ENCODE measurements around the gene PLCB1.

DNA sequence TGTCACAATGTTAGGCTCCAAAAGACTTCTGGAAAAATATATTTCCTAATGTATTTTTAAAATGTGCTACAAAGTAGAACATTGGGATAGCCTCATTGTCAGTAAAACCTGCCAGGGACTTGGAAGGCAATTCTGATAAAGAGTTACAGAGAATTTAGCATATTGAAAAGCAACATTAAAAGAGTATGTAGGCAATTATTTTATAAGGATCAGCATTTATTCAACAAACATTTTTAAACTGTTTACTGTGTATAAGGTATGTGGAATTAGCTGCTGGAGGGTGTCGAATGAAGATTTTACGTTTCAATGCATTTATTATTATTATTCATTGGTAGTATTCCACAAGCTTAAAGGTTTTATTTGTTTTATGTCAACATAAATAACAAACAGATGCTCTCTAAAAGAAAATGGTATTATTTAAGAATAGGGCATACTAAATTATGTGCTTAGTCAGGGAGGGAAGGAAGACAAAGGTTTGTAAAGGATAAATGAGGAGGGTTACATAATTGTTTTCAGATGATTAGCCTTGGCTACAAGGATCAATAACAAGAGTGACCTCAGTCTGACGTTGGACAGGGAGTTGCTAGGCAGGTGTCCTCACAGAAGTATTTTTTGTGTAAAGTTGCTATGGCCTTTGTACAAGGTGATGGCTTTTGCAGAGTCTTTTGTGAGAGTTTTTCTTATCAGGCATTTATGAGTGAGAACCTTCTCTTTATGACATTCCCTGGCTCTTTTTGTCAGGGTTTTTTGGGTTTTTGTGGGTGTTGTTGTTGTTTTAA, 623.5 kb downstream of the PLCB1 start:
- TF ChIP-seq, protein P1, sequence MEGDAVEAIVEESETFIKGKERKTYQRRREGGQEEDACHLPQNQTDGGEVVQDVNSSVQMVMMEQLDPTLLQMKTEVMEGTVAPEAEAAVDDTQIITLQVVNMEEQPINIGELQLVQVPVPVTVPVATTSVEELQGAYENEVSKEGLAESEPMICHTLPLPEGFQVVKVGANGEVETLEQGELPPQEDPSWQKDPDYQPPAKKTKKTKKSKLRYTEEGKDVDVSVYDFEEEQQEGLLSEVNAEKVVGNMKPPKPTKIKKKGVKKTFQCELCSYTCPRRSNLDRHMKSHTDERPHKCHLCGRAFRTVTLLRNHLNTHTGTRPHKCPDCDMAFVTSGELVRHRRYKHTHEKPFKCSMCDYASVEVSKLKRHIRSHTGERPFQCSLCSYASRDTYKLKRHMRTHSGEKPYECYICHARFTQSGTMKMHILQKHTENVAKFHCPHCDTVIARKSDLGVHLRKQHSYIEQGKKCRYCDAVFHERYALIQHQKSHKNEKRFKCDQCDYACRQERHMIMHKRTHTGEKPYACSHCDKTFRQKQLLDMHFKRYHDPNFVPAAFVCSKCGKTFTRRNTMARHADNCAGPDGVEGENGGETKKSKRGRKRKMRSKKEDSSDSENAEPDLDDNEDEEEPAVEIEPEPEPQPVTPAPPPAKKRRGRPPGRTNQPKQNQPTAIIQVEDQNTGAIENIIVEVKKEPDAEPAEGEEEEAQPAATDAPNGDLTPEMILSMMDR (IDR thresholded peaks at IDR 0.05), result no peak
- TF ChIP-seq POLR2AphosphoS5 (IDR thresholded peaks at IDR 0.05), result no peak

Measured in esophagus muscularis mucosa (tissue), 3 donors.